Liver (tissue), 9 donors: Measurements from ENCODE around the gene SLC4A5. TPM values are rescaled to one million over a fixed set of nuclear protein-coding genes. Genes with fewer than 3 reads are reported as not detected.

Experiments used
- DNase-seq: peaks from one replicate; pipeline ENCODE4 v3.0.0-alpha.2; 2017; ENCODE audit warnings: low spot score
- H3K27ac ChIP-seq, 2 donors: one replicate each; pipeline ENCODE4 v1.7.0; 2013; ENCODE audit warnings: inconsistent platforms in 2 of 2, low read length in 2 of 2, control low read depth in 1 of 2, low read depth in 1 of 2, mild to moderate bottlenecking in 1 of 2
- H3K27me3 ChIP-seq, 4 donors: one replicate each; pipeline versions ENCODE4 v1.6.1 to v1.7.0; 2013; ENCODE audit warnings: low read length in 3 of 4, inconsistent platforms in 1 of 4, mild to moderate bottlenecking in 1 of 4, moderate library complexity in 1 of 4; ENCODE audit not compliant: control insufficient read depth in 4 of 4, insufficient read depth in 4 of 4
- H3K36me3 ChIP-seq, 4 donors: one replicate each; pipeline versions ENCODE4 v1.6.1 to v1.7.0; 2013; ENCODE audit warnings: low read length in 3 of 4, mild to moderate bottlenecking in 3 of 4, low read depth in 1 of 4, moderate library complexity in 1 of 4; ENCODE audit not compliant: control insufficient read depth in 4 of 4, insufficient read depth in 3 of 4
- H3K4me1 ChIP-seq, 4 donors: one replicate each; pipeline versions ENCODE4 v1.6.1 to v1.7.0; 2013; ENCODE audit warnings: low read length in 3 of 4, mild to moderate bottlenecking in 3 of 4, moderate library complexity in 1 of 4; ENCODE audit not compliant: control insufficient read depth in 4 of 4, insufficient read depth in 4 of 4
- H3K4me3 ChIP-seq, 3 donors: one replicate each; pipeline versions ENCODE4 v1.6.1 to v1.7.0; 2013; ENCODE audit warnings: low read length in 3 of 3, control low read depth in 1 of 3, low read depth in 1 of 3, mild to moderate bottlenecking in 1 of 3
- H3K9ac ChIP-seq, 2 donors: one replicate each; pipeline ENCODE4 v1.7.0; 2013; ENCODE audit warnings: low read length in 2 of 2, mild to moderate bottlenecking in 2 of 2, moderate library complexity in 2 of 2, control low read depth in 1 of 2, low read depth in 1 of 2
- H3K9me3 ChIP-seq, 4 donors: one replicate each; pipeline versions ENCODE4 v1.6.1 to v1.7.0; 2013; ENCODE audit warnings: low read length in 3 of 4; ENCODE audit not compliant: control insufficient read depth in 4 of 4
- CTCF ChIP-seq: fragments of 150-350 bp; IDR thresholded peaks from 2 replicates; pipeline ENCODE4 v1.5.1; 2017; ENCODE audit warnings: improper control_type of control experiment, low read depth, low read length; ENCODE audit not compliant: missing input control
- EGR1 ChIP-seq, 2 donors: IDR thresholded peaks; 2 replicates each; pipeline ENCODE4 v1.6.1; 2016 to 2018; ENCODE audit warnings: antibody characterized with exemption in 2 of 2, low read depth in 2 of 2
- FOXA1 ChIP-seq: IDR thresholded peaks from 2 replicates; pipeline ENCODE4 v1.6.1; 2016; ENCODE audit warnings: antibody characterized with exemption
- FOXA2 ChIP-seq: IDR thresholded peaks from 2 replicates; pipeline ENCODE4 v1.6.1; 2016; ENCODE audit warnings: antibody characterized with exemption
- GABPA ChIP-seq, 2 donors: IDR thresholded peaks in 1 of 2; conservative IDR thresholded peaks in 1 of 2; 2 replicates each; pipeline ENCODE4 v1.6.1; 2016; ENCODE audit warnings: antibody characterized with exemption in 2 of 2, mild to moderate bottlenecking in 1 of 2, moderate library complexity in 1 of 2
- HNF4A ChIP-seq, 2 donors: conservative IDR thresholded peaks; 2 replicates each; pipeline ENCODE4 v1.6.1; 2016; ENCODE audit warnings: antibody characterized with exemption in 2 of 2, mild to moderate bottlenecking in 2 of 2
- HNF4G ChIP-seq: IDR thresholded peaks from 2 replicates; pipeline ENCODE4 v1.6.1; 2016; ENCODE audit warnings: antibody characterized with exemption
- JUND ChIP-seq, 2 donors: IDR thresholded peaks; 2 replicates each; pipeline ENCODE4 v1.6.1; 2016; ENCODE audit warnings: antibody characterized with exemption in 2 of 2
- NR2F2 ChIP-seq: IDR thresholded peaks from 2 replicates; pipeline ENCODE4 v1.6.1; 2016; ENCODE audit warnings: antibody characterized with exemption
- RAD21 ChIP-seq, 2 donors: IDR thresholded peaks; 2 replicates each; pipeline ENCODE4 v1.6.1; 2016; ENCODE audit warnings: antibody characterized with exemption in 2 of 2, mild to moderate bottlenecking in 2 of 2
- REST ChIP-seq: IDR thresholded peaks from 2 replicates; pipeline ENCODE4 v1.6.1; 2016; ENCODE audit warnings: antibody characterized with exemption, mild to moderate bottlenecking
- RXRA ChIP-seq, 2 donors: IDR thresholded peaks; 2 replicates each; pipeline ENCODE4 v1.6.1; 2017 to 2018; ENCODE audit warnings: antibody characterized with exemption in 2 of 2, mild to moderate bottlenecking in 1 of 2
- SP1 ChIP-seq: IDR thresholded peaks from 2 replicates; pipeline ENCODE4 v1.6.1; 2018; ENCODE audit warnings: antibody characterized with exemption, mild to moderate bottlenecking
- TAF1 ChIP-seq: conservative IDR thresholded peaks from 2 replicates; pipeline ENCODE4 v1.6.1; 2016; ENCODE audit warnings: antibody characterized with exemption, mild to moderate bottlenecking
- YY1 ChIP-seq: IDR thresholded peaks from 2 replicates; pipeline ENCODE4 v1.6.1; 2016; ENCODE audit warnings: antibody characterized with exemption, mild to moderate bottlenecking
- WGBS: extraction: QIAGEN DNeasy Blood & Tissue Kit; methylation state at CpG from one replicate; pipeline ENCODE4 v1.1.7; 2013; 5-methylcytosine and 5-hydroxymethylcytosine counted together
- polyA plus RNA-seq, 2 donors: library from polyadenylated mRNA; stranded (reverse) in 1 of 2; unstranded in 1 of 2; fragments of 200-250 nt in 1 of 2; fragments of >200 nt in 1 of 2; fragmentation: Nextera tagmentation in 1 of 2; extraction: Ambion mirVana in 1 of 2; gene quantifications; one replicate each; pipeline versions ENCODE4 v1.2.1 to v1.2.3, GENCODE V29; 2013 to 2015
- total RNA-seq, 2 donors: library from RNA; depleted of rRNA; stranded (reverse); fragments of >200 nt; gene quantifications; one replicate each; pipeline ENCODE4 v1.2.3, GENCODE V29; 2014
- TF ChIP-seq, protein P1 (sequence below): IDR thresholded peaks from 2 replicates; pipeline ENCODE4 v1.6.1; 2016; ENCODE audit warnings: antibody characterized with exemption
- TF ChIP-seq, protein P2 (sequence below): IDR thresholded peaks from 2 replicates; pipeline ENCODE4 v1.6.1; 2016; ENCODE audit warnings: antibody characterized with exemption
- TF ChIP-seq, protein P3 (sequence below): IDR thresholded peaks from 2 replicates; pipeline ENCODE4 v1.6.1; 2016; ENCODE audit warnings: antibody characterized with exemption
- donor health status: healthy.
- donor health status: healthy.
- donor health status: healthy.
- donor health status: healthy.
- donor health status: healthy.

SLC4A5 gene
- total and polyA plus RNA-seq, 4 donors = 0.12 to 0.50 (median 0.29) TPM

DNA sequence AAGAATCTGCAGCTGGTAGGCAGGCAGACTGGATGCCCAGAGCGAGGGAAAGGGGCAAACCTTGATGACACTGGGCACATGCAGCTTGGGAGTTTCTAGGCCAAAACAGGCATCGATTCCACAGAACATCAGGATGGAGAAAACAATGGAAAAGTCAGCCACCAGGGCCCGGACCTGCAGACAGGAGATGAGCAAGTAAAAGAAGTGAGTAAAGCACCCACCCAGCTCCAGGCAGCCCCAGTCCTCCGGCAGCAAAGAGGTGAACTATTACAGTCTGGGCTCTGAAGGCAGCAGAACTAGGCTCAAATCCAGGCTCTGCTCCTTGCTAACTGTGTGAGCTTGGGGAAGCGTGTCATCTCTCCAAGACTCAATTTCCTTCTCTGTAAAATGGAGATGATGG is 108.2 kb downstream of the SLC4A5 start:
- WGBS = 95% methylated on average over 5 of the region's 5 CpGs
- Histone ChIP-seq H3K4me1 (no peaks in the 10 kb centered on the region), H3K36me3 (no peaks in the 10 kb centered on the region), H3K4me3 (no peak overlapping the region), H3K9me3 (no peaks in the 10 kb centered on the region), H3K27ac (no peak overlapping the region), H3K9ac (no peak overlapping the region), H3K27me3 (no peaks in the 10 kb centered on the region)
- no peak for TF ChIP-seq SP1
- DNase-seq = no peak

GRCh38 chr2:74233648-74234047 is 109.6 kb downstream of the SLC4A5 start:
- Histone ChIP-seq H3K36me3 (no peaks in the 10 kb centered on the region), H3K27me3 (no peaks in the 10 kb centered on the region), H3K4me3 (no peak overlapping the region), H3K27ac (no peak overlapping the region), H3K9me3 (no peaks in the 10 kb centered on the region), H3K4me1 (no peaks in the 10 kb centered on the region), H3K9ac (no peak overlapping the region)
- DNase-seq = no peak
- TF ChIP-seq NR2F2 = no peak
- TF ChIP-seq, protein P1, sequence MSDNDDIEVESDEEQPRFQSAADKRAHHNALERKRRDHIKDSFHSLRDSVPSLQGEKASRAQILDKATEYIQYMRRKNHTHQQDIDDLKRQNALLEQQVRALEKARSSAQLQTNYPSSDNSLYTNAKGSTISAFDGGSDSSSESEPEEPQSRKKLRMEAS = no peak
- TF ChIP-seq TAF1 = no peak
- TF ChIP-seq, protein P2, sequence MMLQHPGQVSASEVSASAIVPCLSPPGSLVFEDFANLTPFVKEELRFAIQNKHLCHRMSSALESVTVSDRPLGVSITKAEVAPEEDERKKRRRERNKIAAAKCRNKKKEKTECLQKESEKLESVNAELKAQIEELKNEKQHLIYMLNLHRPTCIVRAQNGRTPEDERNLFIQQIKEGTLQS = no peak
- TF ChIP-seq FOXA1 = no peak
- no peak for TF ChIP-seq RAD21 (IDR thresholded peaks at IDR 0.05)
- no peak for TF ChIP-seq SP1
- TF ChIP-seq HNF4G = no peak
- TF ChIP-seq CTCF = no peak
- no peak for TF ChIP-seq FOXA2
- TF ChIP-seq, protein P3, sequence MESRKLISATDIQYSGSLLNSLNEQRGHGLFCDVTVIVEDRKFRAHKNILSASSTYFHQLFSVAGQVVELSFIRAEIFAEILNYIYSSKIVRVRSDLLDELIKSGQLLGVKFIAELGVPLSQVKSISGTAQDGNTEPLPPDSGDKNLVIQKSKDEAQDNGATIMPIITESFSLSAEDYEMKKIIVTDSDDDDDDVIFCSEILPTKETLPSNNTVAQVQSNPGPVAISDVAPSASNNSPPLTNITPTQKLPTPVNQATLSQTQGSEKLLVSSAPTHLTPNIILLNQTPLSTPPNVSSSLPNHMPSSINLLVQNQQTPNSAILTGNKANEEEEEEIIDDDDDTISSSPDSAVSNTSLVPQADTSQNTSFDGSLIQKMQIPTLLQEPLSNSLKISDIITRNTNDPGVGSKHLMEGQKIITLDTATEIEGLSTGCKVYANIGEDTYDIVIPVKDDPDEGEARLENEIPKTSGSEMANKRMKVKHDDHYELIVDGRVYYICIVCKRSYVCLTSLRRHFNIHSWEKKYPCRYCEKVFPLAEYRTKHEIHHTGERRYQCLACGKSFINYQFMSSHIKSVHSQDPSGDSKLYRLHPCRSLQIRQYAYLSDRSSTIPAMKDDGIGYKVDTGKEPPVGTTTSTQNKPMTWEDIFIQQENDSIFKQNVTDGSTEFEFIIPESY = no peak
- TF ChIP-seq HNF4A (conservative IDR thresholded peaks at IDR 0.05) = no peak
- TF ChIP-seq REST = no peak
- no peak for TF ChIP-seq JUND (IDR thresholded peaks at IDR 0.05)
- TF ChIP-seq RXRA (IDR thresholded peaks at IDR 0.05) = no peak
- TF ChIP-seq EGR1 (IDR thresholded peaks at IDR 0.05; ENCODE audit: low read depth in 2 of 2) = no peak
- no peak for TF ChIP-seq YY1
- TF ChIP-seq GABPA (IDR thresholded peaks at IDR 0.05 in 1 of 2, conservative IDR thresholded peaks at IDR 0.05 in 1 of 2) = no peak
